COLO668 (cell line): ENCODE measurements around the gene MORF4L1.

Experiments
- DNase-seq: peaks from one replicate; lab custom pipeline; 2025; ENCODE audit not compliant: unreplicated experiment; lab: John Stamatoyannopoulos, UW

MORF4L1 gene

DNA sequence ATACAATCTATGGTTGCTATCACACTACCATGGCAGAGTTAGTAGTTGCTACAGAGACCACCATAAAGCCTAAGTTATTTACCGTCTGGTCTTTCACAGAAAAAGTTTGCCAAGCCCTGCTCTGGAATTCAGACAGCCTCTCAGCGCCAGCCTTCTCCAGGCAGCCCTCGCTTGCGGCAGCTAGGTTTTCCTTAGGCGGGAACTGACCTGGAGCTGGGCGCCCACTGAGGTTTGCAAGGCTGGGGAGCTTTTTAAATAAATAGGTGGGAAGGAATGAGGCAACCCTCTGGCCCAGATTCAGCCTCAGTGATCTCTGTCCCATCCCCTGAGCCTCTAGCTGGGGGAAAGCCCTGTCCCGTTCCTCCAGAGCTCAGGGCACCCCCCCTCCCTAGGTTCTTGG, 71.0 kb downstream of the MORF4L1 start:
- no peak for DNase-seq

DNA sequence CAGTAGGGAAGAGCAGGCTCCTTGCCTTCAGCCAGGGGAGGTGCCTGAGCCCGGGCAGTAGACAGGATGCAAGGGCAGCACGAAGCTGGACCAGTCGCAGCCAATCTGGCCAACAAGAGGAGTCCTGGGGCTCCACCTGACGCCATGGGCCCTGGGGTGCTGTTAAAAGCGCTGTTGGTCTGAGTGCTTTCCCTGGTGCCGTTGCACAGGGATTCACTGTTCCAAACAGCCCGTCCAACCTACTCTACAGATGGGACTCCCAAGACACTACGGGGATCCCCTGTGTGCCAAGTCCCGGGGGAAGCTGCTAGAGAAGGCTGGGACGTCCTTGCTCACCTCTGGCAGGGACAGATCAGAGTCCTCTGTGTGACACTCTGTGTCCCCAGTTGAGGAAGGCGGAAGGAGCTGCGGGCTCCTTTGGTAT, 71.5 kb downstream of the MORF4L1 start:
- no peak for DNase-seq

DNA sequence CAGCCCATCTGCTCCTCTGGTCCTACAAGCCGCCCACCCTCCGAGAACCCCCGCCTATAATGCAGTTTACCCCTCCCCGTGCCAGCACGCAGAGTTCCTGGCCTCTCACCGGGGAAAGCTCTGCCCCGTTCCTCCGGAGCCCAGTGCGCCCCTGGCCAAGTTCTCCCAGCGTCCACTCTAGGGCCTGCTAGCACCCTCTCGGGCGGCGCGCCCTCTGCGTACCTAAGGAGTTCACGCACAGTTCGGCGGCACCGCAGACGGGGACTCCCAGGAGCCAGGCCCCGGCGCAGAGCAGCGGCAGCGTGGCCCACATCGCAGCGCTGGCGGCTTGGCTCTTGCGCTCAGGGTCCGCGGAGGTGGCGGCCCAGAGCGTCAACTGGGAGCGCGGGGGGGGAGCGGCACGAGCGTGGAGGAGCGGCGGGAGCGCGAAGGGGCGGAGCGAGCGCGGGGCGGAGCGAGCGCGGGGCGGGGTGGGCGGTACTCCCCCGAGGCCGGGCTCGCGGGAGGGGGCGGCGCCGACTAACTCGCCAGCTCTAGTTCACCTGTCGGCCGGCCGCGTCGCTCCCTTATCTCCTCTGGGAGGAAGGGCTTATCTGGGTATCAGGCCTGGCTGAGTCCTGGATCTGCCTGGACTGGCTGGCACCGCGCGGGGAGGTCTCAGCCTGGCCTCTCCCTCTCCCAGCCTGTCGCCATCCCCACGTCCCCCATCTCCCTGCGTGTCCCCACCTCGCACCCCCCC, 72.1 kb downstream of the MORF4L1 start, which contains the start of gene CTSH:
Gene CTSH (minus strand): TSS at position 378 of the 739 bp plus-strand sequence. CDS start 65 bp downstream, at position 313.
- DNase-seq = peak; percentile 84

DNA sequence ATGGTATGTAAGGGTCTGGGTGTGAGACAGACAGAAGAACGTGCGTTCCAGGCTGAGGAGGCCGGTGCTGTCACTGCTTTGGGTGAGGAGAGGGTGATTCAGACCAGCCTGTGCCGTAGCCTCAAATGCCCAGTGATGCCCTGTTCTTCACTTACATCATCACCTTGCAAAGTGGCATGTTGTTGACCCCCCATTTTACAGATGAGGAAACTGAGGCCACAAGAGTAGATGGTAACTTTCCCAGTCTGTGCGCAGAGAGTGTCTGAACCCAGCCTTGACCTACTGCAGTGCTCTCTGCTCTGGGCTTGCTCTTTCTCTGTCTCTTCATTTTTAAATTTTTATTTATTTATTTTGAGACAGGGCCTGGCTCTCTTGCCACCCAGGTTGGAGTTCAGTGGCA, 73.8 kb downstream of the MORF4L1 start:
- DNase-seq = no peak

DNA sequence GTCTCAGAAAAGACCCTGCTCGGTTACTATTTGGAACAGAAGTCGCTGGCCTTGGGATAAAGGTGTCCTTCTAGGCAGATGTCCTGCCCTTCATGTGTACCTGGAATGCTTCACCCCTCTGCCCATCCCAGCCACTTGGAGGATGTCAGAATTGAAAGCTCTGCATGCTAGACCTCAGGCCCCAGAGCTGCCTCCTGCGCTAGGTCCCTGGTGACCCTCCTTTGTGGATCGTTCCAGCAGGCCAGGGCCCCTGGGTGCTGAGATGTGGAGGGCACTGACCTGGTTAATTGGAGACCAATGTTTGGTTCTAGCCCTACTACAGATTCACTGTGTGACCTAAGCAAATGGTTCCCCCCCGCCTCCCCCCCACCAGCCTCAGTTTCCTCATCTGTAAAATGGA, 74.8 kb downstream of the MORF4L1 start:
- no peak for DNase-seq
